ENCODE results near the gene KIAA1549.

Gene KIAA1549

DNA sequence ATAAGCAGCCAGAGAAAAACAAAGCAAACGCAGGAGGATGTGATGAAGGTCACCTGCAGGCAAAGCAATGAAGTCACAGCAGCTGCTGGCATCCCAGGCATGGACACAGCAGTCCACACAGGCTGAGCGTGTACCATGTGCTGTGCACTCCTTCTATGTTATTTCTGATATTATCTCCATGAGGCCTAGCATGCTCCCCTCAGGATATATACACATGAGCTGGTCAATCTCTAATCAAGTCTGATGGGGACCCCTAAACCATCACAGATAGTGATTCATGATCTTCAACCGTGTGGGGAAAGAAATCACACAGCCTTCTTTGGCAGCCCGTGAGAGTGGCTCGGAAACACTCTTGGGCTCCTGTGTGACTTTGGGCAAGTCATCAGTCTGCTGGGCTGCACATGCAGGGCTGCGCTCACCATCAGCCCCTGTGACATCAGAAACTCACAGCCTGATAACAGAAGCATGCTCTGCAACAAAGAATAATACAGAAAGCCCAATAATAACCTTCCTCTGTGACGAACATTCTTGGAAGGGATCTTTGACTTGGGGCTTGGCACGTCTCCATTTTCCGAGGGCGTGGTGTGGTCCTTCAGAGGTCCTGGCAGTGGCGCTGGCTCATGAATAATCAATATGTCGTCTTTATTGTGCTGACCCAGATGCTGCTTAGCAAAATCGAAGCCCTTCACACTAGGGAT, 100.2 kb downstream of the KIAA1549 start:
- no peaks in the 10 kb centered on the region for H3K9me3 ChIP-seq (ENCODE audit: insufficient read depth, low read length)
- H3K4me3 ChIP-seq (ENCODE audit: insufficient read depth, low read length, poor library complexity, severe bottlenecking): no peak overlapping the region
- H3K9me2 ChIP-seq (replicated peaks; ENCODE audit: insufficient read depth, low read length): no peaks in the 10 kb centered on the region
- no peak overlapping the region for H3K9ac ChIP-seq (ENCODE audit: low read length)
- no peaks in the 10 kb centered on the region for H3K79me2 ChIP-seq (ENCODE audit: insufficient read depth, low read length)
- H3K4me2 ChIP-seq (ENCODE audit: low read depth, low read length, poor library complexity, severe bottlenecking): no peak overlapping the region
- H3F3A ChIP-seq (ENCODE audit: insufficient read depth): no peaks in the 10 kb centered on the region
- H3K27me3 ChIP-seq (ENCODE audit: low read length): no peaks in the 10 kb centered on the region
- H3K36me3 ChIP-seq (ENCODE audit: low read length): no peaks in the 10 kb centered on the region
- no peak overlapping the region for H2AFZ ChIP-seq (ENCODE audit: low read depth, low read length, severe bottlenecking)
- H3K27ac ChIP-seq (ENCODE audit: low read depth, low read length): no peak overlapping the region
- TF ChIP-seq, protein P1, sequence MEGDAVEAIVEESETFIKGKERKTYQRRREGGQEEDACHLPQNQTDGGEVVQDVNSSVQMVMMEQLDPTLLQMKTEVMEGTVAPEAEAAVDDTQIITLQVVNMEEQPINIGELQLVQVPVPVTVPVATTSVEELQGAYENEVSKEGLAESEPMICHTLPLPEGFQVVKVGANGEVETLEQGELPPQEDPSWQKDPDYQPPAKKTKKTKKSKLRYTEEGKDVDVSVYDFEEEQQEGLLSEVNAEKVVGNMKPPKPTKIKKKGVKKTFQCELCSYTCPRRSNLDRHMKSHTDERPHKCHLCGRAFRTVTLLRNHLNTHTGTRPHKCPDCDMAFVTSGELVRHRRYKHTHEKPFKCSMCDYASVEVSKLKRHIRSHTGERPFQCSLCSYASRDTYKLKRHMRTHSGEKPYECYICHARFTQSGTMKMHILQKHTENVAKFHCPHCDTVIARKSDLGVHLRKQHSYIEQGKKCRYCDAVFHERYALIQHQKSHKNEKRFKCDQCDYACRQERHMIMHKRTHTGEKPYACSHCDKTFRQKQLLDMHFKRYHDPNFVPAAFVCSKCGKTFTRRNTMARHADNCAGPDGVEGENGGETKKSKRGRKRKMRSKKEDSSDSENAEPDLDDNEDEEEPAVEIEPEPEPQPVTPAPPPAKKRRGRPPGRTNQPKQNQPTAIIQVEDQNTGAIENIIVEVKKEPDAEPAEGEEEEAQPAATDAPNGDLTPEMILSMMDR (IDR thresholded peaks at IDR 0.05; ENCODE audit: insufficient read depth, low read length, poor library complexity, severe bottlenecking): no peak
- TF ChIP-seq EZH2phosphoT487 (conservative IDR thresholded peaks at IDR 0.05; ENCODE audit: low read length): no peak
- no peaks in the 10 kb centered on the region for H4K20me1 ChIP-seq (ENCODE audit: low read depth, low read length)

GRCh38 chr7:138879356-138879755, 101.8 kb downstream of the KIAA1549 start:
- H3F3A ChIP-seq (ENCODE audit: insufficient read depth): no peaks in the 10 kb centered on the region
- no peak overlapping the region for H3K4me3 ChIP-seq (ENCODE audit: insufficient read depth, low read length, poor library complexity, severe bottlenecking)
- H3K27me3 ChIP-seq (ENCODE audit: low read length): no peaks in the 10 kb centered on the region
- H3K4me2 ChIP-seq (ENCODE audit: low read depth, low read length, poor library complexity, severe bottlenecking): no peak overlapping the region
- TF ChIP-seq, protein P1 (IDR thresholded peaks at IDR 0.05; ENCODE audit: insufficient read depth, low read length, poor library complexity, severe bottlenecking): no peak
- no peak for TF ChIP-seq EZH2phosphoT487 (conservative IDR thresholded peaks at IDR 0.05; ENCODE audit: low read length)
- H3K9me2 ChIP-seq (replicated peaks; ENCODE audit: insufficient read depth, low read length): no peaks in the 10 kb centered on the region
- no peaks in the 10 kb centered on the region for H3K36me3 ChIP-seq (ENCODE audit: low read length)
- no peak overlapping the region for H3K9ac ChIP-seq (ENCODE audit: low read length)
- H3K79me2 ChIP-seq (ENCODE audit: insufficient read depth, low read length): no peaks in the 10 kb centered on the region
- H4K20me1 ChIP-seq (ENCODE audit: low read depth, low read length): no peaks in the 10 kb centered on the region
- H3K9me3 ChIP-seq (ENCODE audit: insufficient read depth, low read length): no peaks in the 10 kb centered on the region
- no peak overlapping the region for H2AFZ ChIP-seq (ENCODE audit: low read depth, low read length, severe bottlenecking)
- no peak overlapping the region for H3K27ac ChIP-seq (ENCODE audit: low read depth, low read length)

- Histone ChIP-seq H3K79me2 (ENCODE audit: insufficient read depth, low read length) (no peaks in the 10 kb centered on the region), H2AFZ (ENCODE audit: low read depth, low read length, severe bottlenecking) (no peak overlapping the region), H3F3A (ENCODE audit: insufficient read depth) (no peaks in the 10 kb centered on the region), H3K4me2 (ENCODE audit: low read depth, low read length, poor library complexity, severe bottlenecking) (no peak overlapping the region), H3K27me3 (ENCODE audit: low read length) (no peaks in the 10 kb centered on the region), H3K9ac (ENCODE audit: low read length) (no peak overlapping the region), H3K4me3 (ENCODE audit: insufficient read depth, low read length, poor library complexity, severe bottlenecking) (no peak overlapping the region), H3K9me3 (ENCODE audit: insufficient read depth, low read length) (no peaks in the 10 kb centered on the region), H3K36me3 (ENCODE audit: low read length) (no peaks in the 10 kb centered on the region), H3K27ac (ENCODE audit: low read depth, low read length) (no peak overlapping the region), H4K20me1 (ENCODE audit: low read depth, low read length) (no peaks in the 10 kb centered on the region), H3K9me2 (replicated peaks; ENCODE audit: insufficient read depth, low read length) (no peaks in the 10 kb centered on the region)
- TF ChIP-seq, protein P1 (IDR thresholded peaks at IDR 0.05; ENCODE audit: insufficient read depth, low read length, poor library complexity, severe bottlenecking): no peak
- no peak for TF ChIP-seq EZH2phosphoT487 (conservative IDR thresholded peaks at IDR 0.05; ENCODE audit: low read length)
Measured at GRCh38 chr7:138878856-138879255, 102.3 kb downstream of the KIAA1549 start.
